Erythroblast (primary cell): ENCODE measurements around the gene SRSF3.
A peak's percentile ranks its signal among the peaks of the same experiment; 100 is the strongest.

Experiments
- GATA1 ChIP-seq: IDR thresholded peaks from 2 replicates; pipeline ENCODE4 v1.6.1; 2011; ENCODE audit warnings: low read depth, mild to moderate bottlenecking, control low read depth, low read length, moderate library complexity
- POLR2A ChIP-seq: IDR thresholded peaks from 2 replicates; pipeline ENCODE4 v1.6.1; 2011; ENCODE audit warnings: mild to moderate bottlenecking, low read length

DNA sequence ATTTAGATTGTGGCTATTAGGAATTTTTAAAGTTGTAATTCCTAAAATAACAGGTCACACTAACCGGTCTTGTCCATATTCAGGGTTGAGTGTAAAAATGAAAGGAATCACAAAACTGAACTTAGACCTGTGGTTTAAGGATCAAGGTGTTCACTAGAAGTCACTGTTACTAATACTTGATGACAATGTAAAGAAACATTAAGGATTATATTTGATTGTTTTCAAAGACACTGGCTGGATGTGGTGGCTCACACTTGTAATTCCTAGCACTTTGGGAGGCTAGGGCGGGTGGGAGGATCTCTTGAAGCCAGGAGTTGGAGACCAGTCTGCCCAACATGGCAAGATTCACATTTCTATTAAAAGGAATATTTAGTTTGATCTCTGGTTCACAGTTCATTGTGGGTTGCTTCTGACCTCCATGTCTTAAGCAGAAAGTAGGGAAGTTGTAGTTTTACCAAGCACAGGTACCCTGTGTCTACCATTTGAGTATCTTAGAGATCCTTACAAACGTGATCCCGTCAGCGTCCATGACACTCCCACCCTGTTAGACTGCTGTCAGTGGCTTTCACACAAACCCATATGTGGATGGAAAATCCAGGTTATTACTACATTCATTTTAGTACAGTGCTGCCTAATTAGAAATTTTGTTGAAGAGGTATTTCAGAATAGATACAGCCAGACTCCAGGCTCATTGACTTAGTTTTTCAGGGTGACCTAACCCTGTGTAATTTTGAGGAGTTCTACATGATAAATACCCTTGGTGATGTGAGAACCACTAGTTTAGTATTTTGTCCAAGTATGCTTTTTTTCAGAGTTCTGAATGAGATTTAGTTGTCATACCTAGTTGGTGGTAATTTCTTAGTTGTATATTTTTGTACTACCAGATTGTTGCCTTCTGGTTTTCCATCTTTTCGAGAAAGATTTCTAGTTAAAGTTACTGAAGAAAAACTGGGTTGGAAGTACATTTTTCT, 10.2 kb downstream of the SRSF3 start:
- TF ChIP-seq POLR2A (peak; percentile 30), GATA1 (no peak)
